ENCODE measurements around the gene FAM222A.

The FAM222A gene

GRCh38 chr12:109736552-109737108 is 23.0 kb downstream of the FAM222A start:
- TF ChIP-seq, protein P1, sequence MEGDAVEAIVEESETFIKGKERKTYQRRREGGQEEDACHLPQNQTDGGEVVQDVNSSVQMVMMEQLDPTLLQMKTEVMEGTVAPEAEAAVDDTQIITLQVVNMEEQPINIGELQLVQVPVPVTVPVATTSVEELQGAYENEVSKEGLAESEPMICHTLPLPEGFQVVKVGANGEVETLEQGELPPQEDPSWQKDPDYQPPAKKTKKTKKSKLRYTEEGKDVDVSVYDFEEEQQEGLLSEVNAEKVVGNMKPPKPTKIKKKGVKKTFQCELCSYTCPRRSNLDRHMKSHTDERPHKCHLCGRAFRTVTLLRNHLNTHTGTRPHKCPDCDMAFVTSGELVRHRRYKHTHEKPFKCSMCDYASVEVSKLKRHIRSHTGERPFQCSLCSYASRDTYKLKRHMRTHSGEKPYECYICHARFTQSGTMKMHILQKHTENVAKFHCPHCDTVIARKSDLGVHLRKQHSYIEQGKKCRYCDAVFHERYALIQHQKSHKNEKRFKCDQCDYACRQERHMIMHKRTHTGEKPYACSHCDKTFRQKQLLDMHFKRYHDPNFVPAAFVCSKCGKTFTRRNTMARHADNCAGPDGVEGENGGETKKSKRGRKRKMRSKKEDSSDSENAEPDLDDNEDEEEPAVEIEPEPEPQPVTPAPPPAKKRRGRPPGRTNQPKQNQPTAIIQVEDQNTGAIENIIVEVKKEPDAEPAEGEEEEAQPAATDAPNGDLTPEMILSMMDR (IDR thresholded peaks at IDR 0.05) = no peak
- Histone ChIP-seq H3K4me3 (no peak overlapping the region), H3K36me3 (no peaks in the 10 kb centered on the region), H3K27ac (no peak overlapping the region), H3K27me3 (peaks cover 0 to 75% of the 10 kb centered on the region in 2 donors), H3K9me3 (no peaks in the 10 kb centered on the region), H3K4me1 (no peaks in the 10 kb centered on the region)
- intact Hi-C loops (cut with DNase I; ENCODE audit: low total_unique reads) = no loop called here
- peak; percentile 16 to 58 for DNase-seq

- Histone ChIP-seq H3K36me3 (no peaks in the 10 kb centered on the region), H3K4me3 (no peak overlapping the region), H3K4me1 (no peaks in the 10 kb centered on the region), H3K27ac (no peak overlapping the region), H3K9me3 (no peaks in the 10 kb centered on the region), H3K27me3 (peaks cover 0 to 79% of the 10 kb centered on the region in 2 donors)
- DNase-seq = peak in 1 of 2 donors; percentile 35
- TF ChIP-seq, protein P1 (IDR thresholded peaks at IDR 0.05) = no peak
- intact Hi-C loops (cut with DNase I; ENCODE audit: low total_unique reads) = no loop called here
Observed at GRCh38 chr12:109737126-109737525, 23.5 kb downstream of the FAM222A start.

- peak in 1 of 2 donors; percentile 16 for DNase-seq
- TF ChIP-seq, protein P1 (IDR thresholded peaks at IDR 0.05) = no peak
- Histone ChIP-seq H3K36me3 (no peaks in the 10 kb centered on the region), H3K27ac (no peak overlapping the region), H3K9me3 (no peaks in the 10 kb centered on the region), H3K4me1 (no peaks in the 10 kb centered on the region), H3K4me3 (no peak overlapping the region), H3K27me3 (peaks cover 0 to 79% of the 10 kb centered on the region in 2 donors)
- intact Hi-C loops (cut with DNase I; ENCODE audit: low total_unique reads) = no loop called here
Observed at GRCh38 chr12:109737631-109738030, 24.0 kb downstream of the FAM222A start.

GRCh38 chr12:109738209-109738608 is 24.6 kb downstream of the FAM222A start:
- TF ChIP-seq, protein P1 (IDR thresholded peaks at IDR 0.05) = no peak

GRCh38 chr12:109738878-109739665 is 25.4 kb downstream of the FAM222A start:
- no peak overlapping the region for H3K27ac ChIP-seq
- DNase-seq = peak; percentile 7 to 42

More at GRCh38 chr12:109738209-109738608, 24.6 kb downstream of the FAM222A start:
- no peak overlapping the region for H3K27ac ChIP-seq
- intact Hi-C loops (cut with DNase I; ENCODE audit: low total_unique reads) = no loop called here
- H3K36me3 ChIP-seq = no peaks in the 10 kb centered on the region
- peaks cover 0 to 79% of the 10 kb centered on the region in 2 donors for H3K27me3 ChIP-seq
- DNase-seq = peak in 1 of 2 donors; percentile 43
- H3K4me1 ChIP-seq = no peaks in the 10 kb centered on the region
- H3K9me3 ChIP-seq = no peaks in the 10 kb centered on the region
- H3K4me3 ChIP-seq = no peak overlapping the region

More at GRCh38 chr12:109738878-109739665, 25.4 kb downstream of the FAM222A start:
- intact Hi-C loops (cut with DNase I; ENCODE audit: low total_unique reads) = no loop called here
- TF ChIP-seq, protein P1 (IDR thresholded peaks at IDR 0.05) = no peak
- Histone ChIP-seq H3K4me1 (no peaks in the 10 kb centered on the region), H3K9me3 (no peaks in the 10 kb centered on the region), H3K27me3 (peaks cover 0 to 71% of the 10 kb centered on the region in 2 donors), H3K4me3 (no peak overlapping the region), H3K36me3 (no peaks in the 10 kb centered on the region)
